AG09309 (cell line): ENCODE data around the gene UPB1.
"Not testable (repeated sequence)": the region's sequence is repeated elsewhere in the genome, so short reads cannot be mapped to it uniquely, and the experiment has no call there.

Experiments
- DNase-seq: peaks from one replicate; pipeline ENCODE4 v3.0.0-alpha.2; 2010; ENCODE audit warnings: low read depth
- H3K4me3 ChIP-seq: 2 replicates; pipeline ENCODE4 v1.5.1; 2011; ENCODE audit warnings: mild to moderate bottlenecking, low read depth, low read length, moderate library complexity; ENCODE audit not compliant: control insufficient read depth
- TF ChIP-seq, protein P1 (sequence below): IDR thresholded peaks from 2 replicates; pipeline ENCODE4 v1.5.1; 2011; ENCODE audit warnings: mild to moderate bottlenecking, low read depth, low read length, inconsistent platforms; ENCODE audit not compliant: insufficient read depth, control insufficient read depth; ENCODE audit errors: missing control alignments

UPB1 gene

DNA sequence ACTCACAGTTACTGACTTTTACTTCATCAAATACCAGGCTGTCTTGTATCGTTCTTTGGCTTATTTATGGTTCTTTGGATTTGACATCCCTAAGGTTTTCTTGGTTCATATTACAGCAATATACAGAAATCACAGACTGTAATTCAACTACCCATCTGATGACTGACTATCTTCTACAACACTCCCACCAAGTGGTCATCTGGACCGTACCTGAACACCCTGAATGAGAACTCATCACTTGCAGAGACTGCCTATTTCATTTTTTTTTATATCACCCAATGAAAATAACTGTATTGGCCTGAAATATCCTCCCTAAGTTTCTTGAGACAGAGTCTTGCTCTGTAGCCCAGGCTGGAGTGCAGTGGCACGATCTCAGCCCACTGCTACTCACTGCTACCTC is 9.5 kb upstream of the UPB1 start:
- no peak for DNase-seq
- TF ChIP-seq, protein P1, sequence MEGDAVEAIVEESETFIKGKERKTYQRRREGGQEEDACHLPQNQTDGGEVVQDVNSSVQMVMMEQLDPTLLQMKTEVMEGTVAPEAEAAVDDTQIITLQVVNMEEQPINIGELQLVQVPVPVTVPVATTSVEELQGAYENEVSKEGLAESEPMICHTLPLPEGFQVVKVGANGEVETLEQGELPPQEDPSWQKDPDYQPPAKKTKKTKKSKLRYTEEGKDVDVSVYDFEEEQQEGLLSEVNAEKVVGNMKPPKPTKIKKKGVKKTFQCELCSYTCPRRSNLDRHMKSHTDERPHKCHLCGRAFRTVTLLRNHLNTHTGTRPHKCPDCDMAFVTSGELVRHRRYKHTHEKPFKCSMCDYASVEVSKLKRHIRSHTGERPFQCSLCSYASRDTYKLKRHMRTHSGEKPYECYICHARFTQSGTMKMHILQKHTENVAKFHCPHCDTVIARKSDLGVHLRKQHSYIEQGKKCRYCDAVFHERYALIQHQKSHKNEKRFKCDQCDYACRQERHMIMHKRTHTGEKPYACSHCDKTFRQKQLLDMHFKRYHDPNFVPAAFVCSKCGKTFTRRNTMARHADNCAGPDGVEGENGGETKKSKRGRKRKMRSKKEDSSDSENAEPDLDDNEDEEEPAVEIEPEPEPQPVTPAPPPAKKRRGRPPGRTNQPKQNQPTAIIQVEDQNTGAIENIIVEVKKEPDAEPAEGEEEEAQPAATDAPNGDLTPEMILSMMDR = no peak
- no peak overlapping the region for H3K4me3 ChIP-seq

DNA sequence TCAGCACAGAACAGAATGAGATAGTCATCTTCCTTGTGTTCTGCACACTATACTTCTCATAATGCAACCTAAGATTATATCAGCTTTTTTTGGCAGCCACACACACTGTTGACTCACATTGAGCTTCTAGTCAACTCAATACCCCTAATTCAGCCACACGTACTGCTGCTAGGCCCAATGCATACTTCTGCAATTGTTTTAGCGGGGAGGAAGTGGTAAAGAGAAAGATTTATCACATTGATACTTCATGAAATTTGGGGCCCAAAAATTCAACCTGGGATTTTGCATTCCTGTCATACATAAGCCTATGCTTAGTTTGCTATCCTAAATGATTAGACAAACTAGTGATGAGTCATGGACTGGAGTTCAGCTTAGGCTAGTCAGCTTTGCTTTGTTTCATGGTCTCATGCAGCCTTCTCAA is 8.6 kb upstream of the UPB1 start:
- peak; percentile 44 for DNase-seq
- no peak overlapping the region for H3K4me3 ChIP-seq
- TF ChIP-seq, protein P1 = no peak

DNA sequence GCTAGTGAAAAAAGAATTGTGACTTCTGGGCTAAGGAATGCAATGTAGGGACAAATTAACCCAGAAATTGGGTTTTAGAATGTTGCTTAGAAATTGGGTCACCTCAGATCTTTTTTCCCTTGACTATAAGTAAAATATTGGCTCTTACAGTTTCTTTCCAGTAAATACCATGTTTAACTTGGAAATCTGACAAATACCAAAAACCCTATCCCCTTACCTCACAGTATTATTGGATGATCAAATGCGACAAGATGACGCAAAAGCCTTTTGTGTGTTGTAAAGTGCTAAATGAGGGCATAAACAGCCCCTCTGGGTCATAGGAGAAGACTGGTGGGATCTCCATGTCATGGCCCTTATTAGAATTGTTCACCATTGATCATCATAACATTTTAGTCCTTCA is 6.1 kb upstream of the UPB1 start:
- DNase-seq = no peak

DNA sequence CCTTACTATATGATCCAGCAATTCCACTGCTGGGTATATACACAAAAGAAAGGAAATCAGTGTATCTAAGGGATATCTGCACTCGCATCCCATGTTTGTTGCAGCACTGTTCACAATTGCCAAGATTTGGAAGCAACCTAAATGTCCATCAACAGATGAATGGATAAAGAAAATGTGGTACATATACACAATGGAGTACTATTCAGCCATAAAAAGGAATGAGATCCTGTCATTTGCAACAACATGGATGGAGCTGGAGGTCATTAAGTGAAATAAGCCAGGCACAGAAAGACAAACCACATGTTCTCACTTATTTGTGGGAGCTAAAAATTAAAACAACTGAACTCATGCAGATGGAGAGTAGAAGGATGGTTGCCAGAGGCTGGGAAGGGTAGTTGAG is 5.7 kb upstream of the UPB1 start:
- H3K4me3 ChIP-seq, DNase-seq: not testable (repeated sequence)

More for the DNA sequence above, 6.1 kb upstream of the UPB1 start:
- TF ChIP-seq, protein P1 = no peak
- no peak overlapping the region for H3K4me3 ChIP-seq

DNA sequence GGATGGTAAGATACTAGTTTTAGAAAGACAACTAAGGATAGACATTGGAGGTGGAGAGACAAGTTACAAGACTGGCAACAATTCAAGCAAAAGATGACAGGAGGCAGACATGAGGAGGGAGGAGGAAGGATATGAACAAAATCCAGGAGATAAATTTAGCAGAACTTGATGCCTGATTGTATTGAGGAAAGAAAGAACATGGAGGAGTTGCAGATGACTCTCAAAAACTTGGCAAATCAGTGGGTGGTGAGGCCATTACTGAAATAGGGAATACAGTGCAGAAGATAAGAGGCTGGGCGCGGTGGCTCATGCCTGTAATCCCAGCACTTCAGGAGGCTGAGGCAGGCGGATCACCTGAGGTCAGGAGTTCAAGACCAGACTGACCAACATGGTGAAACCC is 2.7 kb upstream of the UPB1 start:
- H3K4me3 ChIP-seq = no peak overlapping the region
- TF ChIP-seq, protein P1 = no peak
- DNase-seq = no peak

DNA sequence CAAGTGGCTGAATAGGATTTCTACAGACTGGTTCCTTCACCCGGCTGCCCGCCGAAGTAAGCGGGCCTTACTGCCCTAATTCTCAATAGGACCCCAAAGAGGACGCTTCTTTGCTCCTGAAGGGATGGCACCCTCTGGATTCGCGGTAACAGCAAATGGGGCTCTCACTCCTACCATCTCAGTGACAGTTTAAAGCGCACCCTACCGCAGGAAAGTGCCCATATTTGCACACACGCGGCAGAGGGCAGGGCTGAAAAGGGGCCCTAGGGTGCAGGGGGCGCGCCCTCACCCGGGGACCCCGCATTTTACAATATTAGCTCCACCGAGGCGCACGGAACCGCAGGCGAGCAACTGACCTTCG is 985 bp upstream of the UPB1 start:
- no peak overlapping the region for H3K4me3 ChIP-seq
- DNase-seq = no peak
- TF ChIP-seq, protein P1 = no peak

DNA sequence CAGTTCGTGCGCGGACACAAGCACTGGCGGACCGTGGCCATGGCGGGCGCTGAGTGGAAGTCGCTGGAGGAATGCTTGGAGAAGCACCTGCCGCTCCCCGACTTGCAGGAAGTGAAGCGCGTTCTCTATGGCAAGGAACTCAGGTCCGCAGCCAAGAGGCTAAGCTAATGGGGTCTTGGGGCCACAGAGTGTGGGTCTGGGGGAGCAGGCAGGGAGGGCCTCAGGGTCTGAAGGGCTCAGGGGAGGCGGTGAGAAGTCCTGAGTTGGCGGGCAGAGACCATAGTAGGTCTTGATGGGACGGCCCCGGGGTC is 188 bp downstream of the UPB1 start:
- no peak overlapping the region for H3K4me3 ChIP-seq
- TF ChIP-seq, protein P1 = no peak
- no peak for DNase-seq
